GM12891 (cell line): ENCODE results near the gene CIDEC.
"Not testable (repeated sequence)": the region's sequence is repeated elsewhere in the genome, so short reads cannot be mapped to it uniquely, and the experiment has no call there.

ENCODE experiments used
- PAX5 ChIP-seq: IDR thresholded peaks from 2 replicates; pipeline ENCODE4 v1.6.1; 2011; ENCODE audit warnings: low read length, moderate library complexity, mild to moderate bottlenecking; ENCODE audit not compliant: insufficient read depth, severe bottlenecking
- POLR2A ChIP-seq: IDR thresholded peaks from 2 replicates; pipeline ENCODE4 v1.6.1; 2011; ENCODE audit warnings: low read depth, low read length, control low read depth
- POLR2AphosphoS5 ChIP-seq: IDR thresholded peaks from 2 replicates; pipeline ENCODE4 v1.6.1; 2011; ENCODE audit warnings: low read depth, low read length, control low read depth
- SPI1 ChIP-seq: IDR thresholded peaks from 2 replicates; pipeline ENCODE4 v1.6.1; 2011; ENCODE audit warnings: low read depth, low read length, control low read depth
- TAF1 ChIP-seq: IDR thresholded peaks from 2 replicates; pipeline ENCODE4 v1.6.1; 2011; ENCODE audit warnings: low read depth, low read length, control low read depth

GRCh38 chr3:9854291-9854940, 25.6 kb downstream of the CIDEC start:
- not testable (repeated sequence) for TF ChIP-seq TAF1, POLR2A, SPI1, POLR2AphosphoS5, PAX5
